HEK293 (cell line): ENCODE results near the gene UGT2A3.

Experiments
- CTCF ChIP-seq: fragments of 450-650 bp; formaldehyde crosslinking; IDR thresholded peaks from 2 replicates; pipeline ENCODE4 v1.5.1; 2016; ENCODE audit warnings: missing biosample characterization, missing genetic modification characterization
- MZF1 ChIP-seq: fragments of 450-650 bp; formaldehyde crosslinking; IDR thresholded peaks from 2 replicates; pipeline ENCODE4 v1.5.1; 2017; ENCODE audit warnings: missing biosample characterization, missing genetic modification characterization, borderline replicate concordance
- ZNF560 ChIP-seq: fragments of 450-650 bp; formaldehyde crosslinking; IDR thresholded peaks from 2 replicates; pipeline ENCODE4 v1.5.1; 2017; ENCODE audit warnings: missing biosample characterization, missing genetic modification characterization, borderline replicate concordance

GRCh38 chr4:68948044-68948743 is 3.4 kb downstream of the UGT2A3 start:
- TF ChIP-seq CTCF (tag by site-specific recombination) = no peak
- TF ChIP-seq MZF1 (tag by site-specific recombination) = no peak
- TF ChIP-seq ZNF560 (tag by site-specific recombination) = no peak
